HEK293T (cell line): ENCODE data around the gene CFH.

Experiments
- ARNT ChIP-seq: fragments of 450-650 bp; IDR thresholded peaks from 2 replicates; pipeline ENCODE4 v1.6.1; 2017; ENCODE audit warnings: mild to moderate bottlenecking
- FOXA1 ChIP-seq: fragments of 450-650 bp; IDR thresholded peaks from 2 replicates; pipeline ENCODE4 v1.6.1; 2016; ENCODE audit warnings: mild to moderate bottlenecking
- FOXK2 ChIP-seq: fragments of 450-650 bp; IDR thresholded peaks from 2 replicates; pipeline ENCODE4 v1.6.1; 2016; ENCODE audit warnings: mild to moderate bottlenecking
- L3MBTL2 ChIP-seq: fragments of 450-650 bp; conservative IDR thresholded peaks from 2 replicates; pipeline ENCODE4 v1.6.1; 2016; ENCODE audit warnings: mild to moderate bottlenecking
- LEF1 ChIP-seq: fragments of 450-650 bp; IDR thresholded peaks from 2 replicates; pipeline ENCODE4 v1.6.1; 2017; ENCODE audit warnings: mild to moderate bottlenecking, borderline replicate concordance
- NFRKB ChIP-seq: fragments of 450-650 bp; IDR thresholded peaks from 2 replicates; pipeline ENCODE4 v1.6.1; 2016; ENCODE audit warnings: mild to moderate bottlenecking, moderate library complexity
- PKNOX1 ChIP-seq: fragments of 450-650 bp; IDR thresholded peaks from 2 replicates; pipeline ENCODE4 v1.6.1; 2016
- SP1 ChIP-seq: fragments of 450-650 bp; IDR thresholded peaks from 2 replicates; pipeline ENCODE4 v1.6.1; 2017
- SUZ12 ChIP-seq: fragments of 450-650 bp; IDR thresholded peaks from 2 replicates; pipeline ENCODE4 v1.6.1; 2016; ENCODE audit warnings: mild to moderate bottlenecking
- ZNF384 ChIP-seq: fragments of 450-650 bp; IDR thresholded peaks from 2 replicates; pipeline ENCODE4 v1.6.1; 2016

GRCh38 chr1:196660272-196660671 lies 8.4 kb downstream of the CFH start:
- TF ChIP-seq NFRKB (no peak), FOXA1 (no peak), LEF1 (no peak), SP1 (no peak), ZNF384 (no peak), PKNOX1 (no peak), FOXK2 (no peak), L3MBTL2 (no peak), ARNT (no peak), SUZ12 (no peak)
